HT-29 (cell line): ENCODE data around the gene RNF220. TPM values are rescaled to one million over a fixed set of nuclear protein-coding genes. Genes with fewer than 3 reads are reported as not detected.

ENCODE experiments used
- DNase-seq: peaks from one replicate; pipeline ENCODE4 v3.0.0-alpha.2; 2015; ENCODE audit warnings: low spot score
- total RNA-seq: library from RNA; depleted of rRNA; stranded (reverse); fragments of >200 nt; shearing (Covaris generic); gene quantifications from 2 replicates; pipeline ENCODE4 v1.2.3, GENCODE V29; 2014

RNF220 gene
- total RNA-seq, 1 experiment from 2014 or later = 152 TPM

GRCh38 chr1:44431861-44432260 is 26.8 kb downstream of the RNF220 start:
- no peak for DNase-seq

- no peak for DNase-seq
Measured at GRCh38 chr1:44433209-44433608, 28.2 kb downstream of the RNF220 start.

- DNase-seq = no peak
Measured at GRCh38 chr1:44436401-44437106, 31.5 kb downstream of the RNF220 start.

- no peak for DNase-seq
Measured at GRCh38 chr1:44437107-44437716, 32.2 kb downstream of the RNF220 start.

GRCh38 chr1:44442791-44443190 is 37.7 kb downstream of the RNF220 start:
- no peak for DNase-seq

GRCh38 chr1:44447051-44447810 is 42.2 kb downstream of the RNF220 start:
- DNase-seq = no peak

GRCh38 chr1:44453798-44454349 is 48.8 kb downstream of the RNF220 start:
- no peak for DNase-seq

GRCh38 chr1:44454704-44455103 is 49.6 kb downstream of the RNF220 start:
- no peak for DNase-seq

- no peak for DNase-seq
Measured at GRCh38 chr1:44460107-44460882, 55.2 kb downstream of the RNF220 start.

- no peak for DNase-seq
Measured at GRCh38 chr1:44464361-44464760, 59.3 kb downstream of the RNF220 start.

- DNase-seq = no peak
Measured at GRCh38 chr1:44467566-44467965, 62.5 kb downstream of the RNF220 start.

GRCh38 chr1:44471911-44472453 is 66.9 kb downstream of the RNF220 start:
- DNase-seq = no peak

GRCh38 chr1:44472620-44473525 is 67.8 kb downstream of the RNF220 start:
- DNase-seq = no peak

GRCh38 chr1:44476891-44477290 is 71.8 kb downstream of the RNF220 start:
- no peak for DNase-seq

- DNase-seq = no peak
Measured at GRCh38 chr1:44481701-44482100, 76.6 kb downstream of the RNF220 start.

- no peak for DNase-seq
Measured at GRCh38 chr1:44483089-44483874, 78.2 kb downstream of the RNF220 start.

- DNase-seq = no peak
Measured at GRCh38 chr1:44484155-44484688, 79.2 kb downstream of the RNF220 start.

- DNase-seq = no peak
Measured at GRCh38 chr1:44485229-44485933, 80.3 kb downstream of the RNF220 start.
